ENCODE results near the gene NRROS. TPM values are rescaled to one million over a fixed set of nuclear protein-coding genes. Genes with fewer than 3 reads are reported as not detected.

The NRROS gene
- total RNA-seq, 1 donor from 2014 or later, result 5.4 TPM

DNA sequence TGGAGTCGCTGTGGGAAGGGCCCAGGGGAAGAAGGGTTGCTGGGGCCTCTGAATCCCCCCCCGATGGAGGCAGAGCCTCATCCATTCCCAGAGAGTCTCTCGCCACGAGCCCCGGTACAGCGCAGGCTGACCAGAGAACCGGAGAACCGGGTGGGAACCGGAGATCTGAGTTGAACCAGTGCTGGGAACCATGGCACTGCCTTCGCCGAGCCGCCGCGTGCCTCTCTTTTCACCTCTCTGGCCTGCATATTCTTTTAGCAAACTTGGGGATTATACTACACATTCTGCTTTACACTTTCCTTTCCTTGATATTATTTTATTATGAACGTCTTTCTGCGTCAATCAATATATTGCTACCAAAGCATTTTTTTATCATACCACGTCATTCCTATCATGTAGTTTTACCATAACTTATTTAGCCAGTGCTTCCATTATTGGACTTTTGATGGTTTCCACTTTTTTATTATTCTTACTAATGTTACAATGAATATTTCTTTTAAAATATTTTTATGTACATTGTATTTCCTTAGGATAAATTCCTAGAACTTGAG is 7.2 kb downstream of the NRROS start:
- Histone ChIP-seq H3K9me3 (no peaks in the 10 kb centered on the region), H3K27ac (no peak overlapping the region), H3K4me3 (no peak overlapping the region), H3K36me3 (no peaks in the 10 kb centered on the region), H3K4me1 (peaks cover 12% of the 10 kb centered on the region), H3K27me3 (no peaks in the 10 kb centered on the region)
- TF ChIP-seq POLR2A (IDR thresholded peaks at IDR 0.05) (no peak), CTCF (IDR thresholded peaks at IDR 0.05) (no peak), POLR2AphosphoS5 (IDR thresholded peaks at IDR 0.05; ENCODE audit: insufficient read depth in 1 of 2, low read depth in 1 of 2) (no peak)
- DNase-seq (ENCODE audit: extremely low spot score in 2 of 2), result no peak
- intact Hi-C loops (cut with DNase I), result no loop called here

- H3K4me1 ChIP-seq, result peaks cover 12% of the 10 kb centered on the region
- TF ChIP-seq POLR2AphosphoS5 (IDR thresholded peaks at IDR 0.05; ENCODE audit: insufficient read depth in 1 of 2, low read depth in 1 of 2), result peak; percentile 37 to 90
- no peak for TF ChIP-seq CTCF (IDR thresholded peaks at IDR 0.05)
- no peak overlapping the region for H3K4me3 ChIP-seq
- intact Hi-C loops (cut with DNase I), result no loop called here
- no peaks in the 10 kb centered on the region for H3K9me3 ChIP-seq
- H3K27ac ChIP-seq, result peak overlapping the region; percentile 33
- no peaks in the 10 kb centered on the region for H3K27me3 ChIP-seq
- no peak for DNase-seq (ENCODE audit: extremely low spot score in 2 of 2)
- H3K36me3 ChIP-seq, result no peaks in the 10 kb centered on the region
Measured at GRCh38 chr3:196650740-196651311, 11.3 kb downstream of the NRROS start.

DNA sequence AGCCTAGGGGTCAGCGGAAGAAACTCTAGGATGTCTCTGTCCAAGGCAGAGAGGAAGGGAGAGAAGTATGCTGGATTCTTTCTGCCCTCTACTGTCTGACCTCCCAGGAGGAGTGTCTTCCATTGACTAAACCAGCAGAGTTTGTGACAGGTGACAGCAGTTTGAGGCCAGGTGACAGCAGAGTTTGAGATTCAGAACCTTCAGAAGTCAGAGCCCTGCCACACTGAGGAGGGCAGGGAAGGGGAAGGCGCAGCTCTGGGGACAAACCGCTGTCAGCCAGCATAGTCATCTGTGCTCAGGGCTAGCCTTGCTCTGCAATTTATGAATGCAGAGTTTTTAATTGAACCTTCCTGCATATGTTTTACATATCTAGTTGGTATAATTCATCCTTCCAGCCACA is 12.3 kb downstream of the NRROS start:
- H3K4me1 ChIP-seq, result peaks cover 12% of the 10 kb centered on the region
- TF ChIP-seq POLR2A (IDR thresholded peaks at IDR 0.05) (no peak), POLR2AphosphoS5 (IDR thresholded peaks at IDR 0.05; ENCODE audit: insufficient read depth in 1 of 2, low read depth in 1 of 2) (no peak), CTCF (IDR thresholded peaks at IDR 0.05) (no peak)
- H3K36me3 ChIP-seq, result no peaks in the 10 kb centered on the region
- no peak overlapping the region for H3K4me3 ChIP-seq
- no peaks in the 10 kb centered on the region for H3K9me3 ChIP-seq
- no peak for DNase-seq (ENCODE audit: extremely low spot score in 2 of 2)
- no peak overlapping the region for H3K27ac ChIP-seq
- H3K27me3 ChIP-seq, result no peaks in the 10 kb centered on the region
- intact Hi-C loops (cut with DNase I), result no loop called here

GRCh38 chr3:196652961-196653795 is 13.7 kb downstream of the NRROS start:
- peaks cover 12% of the 10 kb centered on the region for H3K4me1 ChIP-seq
- no peaks in the 10 kb centered on the region for H3K36me3 ChIP-seq
- TF ChIP-seq POLR2AphosphoS5 (IDR thresholded peaks at IDR 0.05; ENCODE audit: insufficient read depth in 1 of 2, low read depth in 1 of 2) (no peak), CTCF (IDR thresholded peaks at IDR 0.05) (no peak), POLR2A (IDR thresholded peaks at IDR 0.05) (no peak)
- DNase-seq (ENCODE audit: extremely low spot score in 2 of 2), result no peak
- no peak overlapping the region for H3K27ac ChIP-seq
- no peak overlapping the region for H3K4me3 ChIP-seq
- no peaks in the 10 kb centered on the region for H3K9me3 ChIP-seq
- H3K27me3 ChIP-seq, result no peaks in the 10 kb centered on the region
- intact Hi-C loops (cut with DNase I), result no loop called here

Data from vagina (tissue), 2 donors.